Measurements from ENCODE around the gene EIF4G2. TPM values are rescaled to one million over a fixed set of nuclear protein-coding genes. Genes with fewer than 3 reads are reported as not detected.
"Not testable (repeated sequence)": the region's sequence is repeated elsewhere in the genome, so short reads cannot be mapped to it uniquely, and the experiment has no call there.

Gene EIF4G2
- total RNA-seq, 4 donors from 2014 or later: 218 to 274 (median 249) TPM

GRCh38 chr11:10824888-10825287 is 16.2 kb upstream of the EIF4G2 start:
- no peak overlapping the region for H3K4me3 ChIP-seq
- H3K27ac ChIP-seq: no peak overlapping the region
- H3K9me3 ChIP-seq: no peaks in the 10 kb centered on the region
- no peak for DNase-seq (ENCODE audit: low spot score in 2 of 2)
- 66 to 67% methylated on average over 3 of the region's 3 CpGs for WGBS, 2 donors
- H3K36me3 ChIP-seq: no peaks in the 10 kb centered on the region
- H3K4me1 ChIP-seq: no peaks in the 10 kb centered on the region
- TF ChIP-seq CTCF (IDR thresholded peaks at IDR 0.05): no peak
- no peak for TF ChIP-seq EP300 (IDR thresholded peaks at IDR 0.05)
- no peak for TF ChIP-seq POLR2A (IDR thresholded peaks at IDR 0.05)
- H3K27me3 ChIP-seq: no peaks in the 10 kb centered on the region

DNA sequence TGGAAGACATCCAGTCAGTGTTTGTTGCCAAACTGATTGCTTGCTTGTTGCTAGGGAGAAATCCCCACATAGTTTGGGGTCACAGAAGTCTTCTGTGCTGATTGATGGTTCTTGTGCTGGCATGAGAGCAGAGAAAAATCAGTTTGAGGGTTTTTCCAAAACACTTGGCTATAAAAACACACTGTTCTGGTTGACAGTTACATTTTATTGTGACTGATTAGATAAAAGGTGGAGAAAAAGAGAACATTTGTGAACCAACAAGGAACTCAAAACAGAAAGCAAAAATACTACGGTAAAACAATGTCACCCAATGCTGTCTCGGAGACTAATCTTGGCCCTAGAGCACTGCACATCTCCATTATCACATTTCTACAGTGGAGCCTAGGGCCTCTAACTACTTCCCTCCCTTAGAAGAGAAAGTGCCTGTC is 14.4 kb upstream of the EIF4G2 start:
- DNase-seq (ENCODE audit: low spot score in 2 of 2): no peak
- H3K36me3 ChIP-seq: no peaks in the 10 kb centered on the region
- 57 to 66% methylated on average over 2 of the region's 2 CpGs for WGBS, 2 donors

GRCh38 chr11:10822491-10822890 is 13.8 kb upstream of the EIF4G2 start:
- 79 to 90% methylated on average over 3 of the region's 3 CpGs for WGBS, 2 donors
- not testable (repeated sequence) for H3K4me1 ChIP-seq; H3K36me3 ChIP-seq; H3K9me3 ChIP-seq; DNase-seq (ENCODE audit: low spot score in 2 of 2); H3K27ac ChIP-seq; H3K27me3 ChIP-seq; H3K4me3 ChIP-seq

More for the DNA sequence above, 14.4 kb upstream of the EIF4G2 start:
- H3K27me3 ChIP-seq: no peaks in the 10 kb centered on the region
- no peak overlapping the region for H3K4me3 ChIP-seq
- H3K27ac ChIP-seq: no peak overlapping the region
- no peak for TF ChIP-seq EP300 (IDR thresholded peaks at IDR 0.05)
- no peak for TF ChIP-seq POLR2A (IDR thresholded peaks at IDR 0.05)
- TF ChIP-seq CTCF (IDR thresholded peaks at IDR 0.05): no peak
- H3K9me3 ChIP-seq: no peaks in the 10 kb centered on the region
- H3K4me1 ChIP-seq: no peaks in the 10 kb centered on the region

DNA sequence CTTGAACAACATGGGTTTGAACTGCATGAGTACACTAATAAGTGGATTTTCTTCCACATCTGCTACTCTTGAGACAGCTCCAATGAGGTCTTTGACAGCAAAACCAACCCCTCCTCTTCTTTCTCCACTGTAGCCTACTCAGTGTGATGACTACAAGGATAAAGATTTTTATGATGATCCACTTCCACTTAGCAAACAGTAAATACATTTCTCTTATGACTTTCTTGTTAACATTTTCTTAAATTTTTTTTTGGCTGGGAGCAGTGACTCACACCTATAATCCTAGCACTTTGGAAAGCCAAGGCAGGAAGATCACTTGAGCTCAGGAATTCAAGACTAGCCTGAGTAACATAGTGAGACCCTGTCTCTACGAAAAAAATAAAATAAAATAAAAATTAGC is 9.9 kb upstream of the EIF4G2 start:
- H3K36me3 ChIP-seq: no peaks in the 10 kb centered on the region
- no peak overlapping the region for H3K27ac ChIP-seq
- no peaks in the 10 kb centered on the region for H3K4me1 ChIP-seq
- no peaks in the 10 kb centered on the region for H3K9me3 ChIP-seq
- TF ChIP-seq POLR2A (IDR thresholded peaks at IDR 0.05): no peak
- TF ChIP-seq CTCF (IDR thresholded peaks at IDR 0.05): no peak
- no peak for TF ChIP-seq EP300 (IDR thresholded peaks at IDR 0.05)
- no peak overlapping the region for H3K4me3 ChIP-seq
- DNase-seq (ENCODE audit: low spot score in 2 of 2): no peak
- no peaks in the 10 kb centered on the region for H3K27me3 ChIP-seq
- 93 to 100% methylated on average over 1 of the region's 1 CpG for WGBS, 2 donors

- TF ChIP-seq POLR2A (IDR thresholded peaks at IDR 0.05) (no peak), EP300 (IDR thresholded peaks at IDR 0.05) (no peak), CTCF (IDR thresholded peaks at IDR 0.05) (no peak)
- H3K36me3 ChIP-seq: no peaks in the 10 kb centered on the region
- no peak for DNase-seq (ENCODE audit: low spot score in 2 of 2)
- H3K27ac ChIP-seq: no peak overlapping the region
- no peaks in the 10 kb centered on the region for H3K27me3 ChIP-seq
- no peak overlapping the region for H3K4me3 ChIP-seq
- H3K9me3 ChIP-seq: no peaks in the 10 kb centered on the region
- peaks cover 0 to 6% (median 4%) of the 10 kb centered on the region in 4 donors for H3K4me1 ChIP-seq
Measured at GRCh38 chr11:10813945-10814344, 5.2 kb upstream of the EIF4G2 start.

Measured in tibial nerve (tissue), 4 donors.